ENCODE results near the gene NKIRAS1. TPM values are rescaled to one million over a fixed set of nuclear protein-coding genes. Genes with fewer than 3 reads are reported as not detected.

Gene NKIRAS1
- total RNA-seq, 1 experiment from 2014 or later: 7.3 TPM

GRCh38 chr3:23888617-23889228, 28.1 kb downstream of the NKIRAS1 start:
- POLR2A ChIA-PET: interaction anchor here (1.1 kb wide), 1 partner anchor 28 kb away, joined by 8 read pairs; the partner anchor contains the start of genes NKIRAS1 and RPL15
- ATAC-seq (no peak), DNase-seq (ENCODE audit: low spot score) (no peak)
- CTCF ChIA-PET: interaction anchor here (0.5 to 1.4 kb wide), 30 partner anchors 9 to 909 kb away, joined by 3 to 15 read pairs (median 4); partner anchors contain the start of genes NKIRAS1 and RPL15
- no peak overlapping the region for H3K27ac Mint-ChIP-seq
- peaks cover 22% of the 10 kb centered on the region for H3K4me1 Mint-ChIP-seq
- TF ChIP-seq SOX15 (CRISPR knock-in tag; IDR thresholded peaks at IDR 0.05) (no peak), PRRX2 (CRISPR knock-in tag; IDR thresholded peaks at IDR 0.05) (no peak), CTCF (IDR thresholded peaks at IDR 0.05) (0 out of 2 replicates have a peak, but pooled peaks have one; percentile 42)
- peaks cover 10% of the 10 kb centered on the region; the same call in 1 of the 2 replicates for H3K36me3 Mint-ChIP-seq
- no peak overlapping the region for H3K4me3 Mint-ChIP-seq
- no peaks in the 10 kb centered on the region for H3K27me3 Mint-ChIP-seq (ENCODE audit: low read depth)
- no peaks in the 10 kb centered on the region for H3K9me3 Mint-ChIP-seq

GRCh38 chr3:23886311-23886710, 30.5 kb downstream of the NKIRAS1 start:
- ATAC-seq: no peak
- Mint-ChIP-seq H3K36me3 (peaks cover 24% of the 10 kb centered on the region), H3K4me1 (peaks cover 4% of the 10 kb centered on the region; the same call in 1 of the 2 replicates), H3K27me3 (ENCODE audit: low read depth) (no peaks in the 10 kb centered on the region), H3K27ac (peak overlapping the region; percentile 80), H3K4me3 (no peak overlapping the region), H3K9me3 (peaks cover 6% of the 10 kb centered on the region)
- no peak for DNase-seq (ENCODE audit: low spot score)
- POLR2A ChIA-PET: no interaction called here
- no peak for TF ChIP-seq ZNF396 (CRISPR knock-in tag; IDR thresholded peaks at IDR 0.05; ENCODE audit: borderline replicate concordance)
- no peak for TF ChIP-seq CTCF (IDR thresholded peaks at IDR 0.05)
- CTCF ChIA-PET: no interaction called here

GRCh38 chr3:23885210-23885609, 31.6 kb downstream of the NKIRAS1 start:
- TF ChIP-seq E2F5 (CRISPR knock-in tag; IDR thresholded peaks at IDR 0.05): no peak
- TF ChIP-seq CBFB (CRISPR knock-in tag; IDR thresholded peaks at IDR 0.05; ENCODE audit: low read depth): no peak
- TF ChIP-seq PRDM15 (CRISPR knock-in tag; IDR thresholded peaks at IDR 0.05): no peak
- TF ChIP-seq PRRX2 (CRISPR knock-in tag; IDR thresholded peaks at IDR 0.05): no peak
- no peak for TF ChIP-seq CREB1 (CRISPR knock-in tag; IDR thresholded peaks at IDR 0.05)
- no peak for TF ChIP-seq SMAD4 (CRISPR knock-in tag; IDR thresholded peaks at IDR 0.05)
- no peak for TF ChIP-seq GRHL2 (CRISPR knock-in tag; IDR thresholded peaks at IDR 0.05; ENCODE audit: insufficient replicate concordance, severe bottlenecking)
- TF ChIP-seq MYBL2 (CRISPR knock-in tag; IDR thresholded peaks at IDR 0.05): no peak
- TF ChIP-seq SMAD3 (CRISPR knock-in tag; IDR thresholded peaks at IDR 0.05; ENCODE audit: borderline replicate concordance): no peak
- no peak for TF ChIP-seq JUN (CRISPR knock-in tag; IDR thresholded peaks at IDR 0.05)
- no peak for TF ChIP-seq MXD4 (CRISPR knock-in tag; IDR thresholded peaks at IDR 0.05; ENCODE audit: borderline replicate concordance)
- no peak for TF ChIP-seq ZNF232 (CRISPR knock-in tag; IDR thresholded peaks at IDR 0.05)
- TF ChIP-seq E2F1 (CRISPR knock-in tag; IDR thresholded peaks at IDR 0.05): no peak
- TF ChIP-seq FOXJ3 (CRISPR knock-in tag; IDR thresholded peaks at IDR 0.05; ENCODE audit: borderline replicate concordance): no peak
- no peak for TF ChIP-seq JAZF1 (CRISPR knock-in tag; IDR thresholded peaks at IDR 0.05)
- H3K27ac Mint-ChIP-seq: no peak overlapping the region
- H3K4me1 Mint-ChIP-seq: peaks cover 4% of the 10 kb centered on the region; the same call in 1 of the 2 replicates
- H3K36me3 Mint-ChIP-seq: peaks cover 30% of the 10 kb centered on the region
- ChIA-PET CTCF (interaction anchor here (0.6 to 1.7 kb wide), 4 partner anchors 9 to 51 kb away, joined by 3 to 4 read pairs (median 4); no protein-coding TSS in a partner anchor), POLR2A (no interaction called here)
- H3K9me3 Mint-ChIP-seq: peaks cover 7% of the 10 kb centered on the region
- H3K4me3 Mint-ChIP-seq: no peak overlapping the region
- ATAC-seq (no peak), DNase-seq (ENCODE audit: low spot score) (no peak)
- H3K27me3 Mint-ChIP-seq (ENCODE audit: low read depth): no peaks in the 10 kb centered on the region

Measured in WTC11 (cell line).